HG03159 (cell line): ENCODE measurements around the gene ANKS1B.

Experiments used
- ATAC-seq: cut with Tn5 transposase; IDR thresholded peaks from one replicate; pipeline ENCODE4 v1.9.1; 2021; ENCODE audit warnings: mild to moderate bottlenecking, moderate library complexity; ENCODE audit not compliant: unreplicated experiment

Gene ANKS1B

DNA sequence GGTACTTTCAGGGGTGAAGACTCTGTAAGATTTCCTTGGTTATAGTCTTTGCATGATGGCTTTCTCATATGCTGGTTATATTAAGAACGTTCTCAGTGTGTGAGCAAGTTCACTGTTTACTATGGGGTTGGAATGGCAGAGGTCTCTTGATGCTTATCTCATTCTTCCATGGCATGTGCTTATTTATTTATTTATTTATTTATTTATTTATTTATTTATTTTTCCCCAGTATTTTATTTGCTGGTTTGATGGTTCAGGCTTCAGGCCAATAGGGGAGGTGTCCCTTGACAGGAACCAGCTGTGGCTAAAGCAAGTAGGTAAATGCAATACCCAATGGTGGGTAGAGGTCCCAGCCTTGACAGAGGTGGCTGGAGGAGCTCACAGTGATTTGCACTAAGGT lies 498.5 kb downstream of the ANKS1B start:
- no peak for ATAC-seq

DNA sequence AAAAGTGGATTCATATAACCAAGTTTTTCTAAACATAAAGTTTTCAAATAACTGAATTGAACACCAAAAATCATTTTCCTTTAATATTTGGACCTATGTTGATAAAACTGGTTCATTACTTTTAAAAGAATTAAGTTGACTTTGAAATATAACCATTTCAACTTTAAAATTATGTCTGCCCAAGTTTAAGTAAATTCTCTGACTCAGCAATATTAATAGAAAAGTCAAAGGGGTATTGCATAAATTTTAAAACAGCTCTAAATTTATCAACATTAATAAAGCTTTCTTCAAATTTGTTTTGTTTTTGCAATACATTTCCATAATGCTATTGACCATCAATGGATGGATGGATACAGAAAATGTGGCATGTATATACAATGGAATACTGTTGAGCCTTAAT lies 505.6 kb downstream of the ANKS1B start:
- ATAC-seq: no peak

DNA sequence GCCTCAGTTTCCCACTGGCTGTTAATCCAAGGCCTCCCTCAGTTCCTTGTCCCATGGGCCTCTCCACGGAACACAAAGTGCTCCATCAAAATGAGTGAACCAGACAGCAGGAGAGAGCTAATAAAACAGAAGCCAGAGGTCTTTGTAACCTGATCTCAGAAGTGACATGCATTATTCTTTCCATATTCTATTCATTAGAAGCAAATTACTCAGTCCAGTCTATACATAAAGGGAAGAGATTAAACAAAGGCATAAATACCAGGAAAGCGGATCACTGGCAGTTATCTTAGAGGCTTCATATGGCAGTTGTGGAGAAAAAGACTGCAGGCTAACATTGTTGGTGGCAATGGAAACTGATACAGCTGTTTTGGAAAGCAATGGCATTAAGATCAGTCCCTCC lies 507.8 kb downstream of the ANKS1B start:
- ATAC-seq: no peak

DNA sequence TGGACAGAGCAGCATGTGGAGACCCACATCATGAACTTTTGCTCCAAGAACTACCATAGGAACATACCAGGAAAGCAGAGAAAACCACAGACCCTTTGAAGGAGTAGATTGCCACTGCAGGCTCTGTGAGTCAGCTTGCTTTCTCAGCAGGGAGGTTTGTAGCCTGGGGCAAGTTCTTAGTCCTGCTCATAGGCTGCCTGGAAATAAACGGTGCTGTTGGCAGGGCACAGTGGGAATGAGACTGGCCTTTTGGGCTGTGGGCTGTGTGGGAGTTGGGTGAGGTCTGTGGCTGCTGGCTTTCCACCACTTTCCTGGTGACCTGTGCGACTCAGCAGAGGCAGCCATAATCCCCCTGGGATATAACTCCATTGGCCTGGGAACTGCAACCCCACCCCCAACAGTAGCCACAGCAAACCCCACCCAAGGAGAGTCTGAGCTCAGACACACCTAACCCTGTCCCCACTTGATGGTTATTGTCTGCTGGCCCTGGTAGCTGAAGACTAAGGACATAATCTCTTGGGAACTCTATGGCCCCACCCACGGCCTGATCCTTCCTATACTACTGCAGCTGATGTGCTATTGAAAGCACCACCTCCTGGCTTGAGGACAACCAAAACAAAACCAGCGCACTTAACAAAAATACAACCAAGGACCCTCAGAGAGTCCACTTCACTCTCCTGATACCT lies 529.2 kb downstream of the ANKS1B start:
- no peak for ATAC-seq

DNA sequence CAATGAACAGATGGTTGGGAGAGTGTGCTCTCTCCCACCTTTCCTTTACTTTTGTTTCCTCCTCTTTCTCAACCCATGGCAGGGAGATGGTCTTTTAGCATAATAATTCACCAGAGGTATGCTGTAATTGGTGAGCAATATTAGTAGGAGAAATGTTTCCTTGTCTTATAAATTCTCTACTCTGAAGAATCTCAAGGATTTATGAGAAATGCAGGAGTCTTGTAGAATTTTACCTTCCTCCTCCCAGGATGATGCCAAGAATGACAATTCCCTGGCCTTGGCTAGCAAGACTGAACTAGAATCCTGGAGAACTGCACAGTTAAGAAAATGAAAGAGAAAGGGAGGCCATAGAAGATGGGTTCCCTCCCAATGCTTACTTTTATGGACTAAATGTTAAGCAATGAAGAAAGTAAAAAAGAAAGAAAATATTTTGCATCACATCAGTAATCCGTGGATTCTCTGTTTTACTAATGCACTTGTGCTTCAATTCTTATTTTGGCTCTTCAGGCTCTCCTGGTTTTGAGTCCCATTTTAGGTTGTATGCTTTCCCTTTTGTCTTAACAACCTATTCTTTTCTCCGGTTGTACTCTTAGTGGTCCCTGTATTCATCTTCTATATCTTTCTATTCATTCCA lies 530.1 kb downstream of the ANKS1B start:
- ATAC-seq: peak; percentile 12

DNA sequence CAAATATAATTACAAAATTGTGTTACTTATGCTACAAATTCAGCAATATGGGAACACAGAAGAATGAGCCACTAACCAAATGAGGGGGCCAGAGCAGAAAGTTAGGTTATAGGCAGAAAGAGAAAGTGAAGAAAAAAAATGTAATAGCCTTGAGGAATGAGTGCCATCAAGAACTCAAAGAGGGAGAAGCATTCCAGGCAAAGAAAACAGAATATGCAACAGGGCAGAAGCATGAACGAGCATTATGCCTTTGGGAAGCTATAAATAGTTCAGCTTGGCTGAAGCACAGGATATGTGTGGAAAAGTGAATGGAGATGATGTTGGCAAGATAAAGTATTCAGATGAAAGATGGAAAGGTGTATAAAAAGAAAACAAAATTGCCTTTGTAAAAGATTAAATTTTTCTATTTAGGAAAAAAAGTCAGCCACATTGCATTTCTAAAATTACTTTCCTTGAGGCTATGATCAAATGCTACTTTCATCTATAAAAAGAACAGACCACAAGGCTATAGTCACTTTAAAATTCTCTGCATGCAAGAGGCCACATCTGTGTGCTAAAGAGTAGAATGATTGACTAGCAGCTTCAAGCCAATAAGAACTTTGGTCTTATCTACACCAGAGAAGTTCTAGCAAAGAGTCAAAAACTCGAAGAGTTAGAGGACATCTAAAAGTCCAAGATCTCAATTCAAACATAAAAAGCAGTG lies 530.7 kb downstream of the ANKS1B start:
- ATAC-seq: peak; percentile 49

DNA sequence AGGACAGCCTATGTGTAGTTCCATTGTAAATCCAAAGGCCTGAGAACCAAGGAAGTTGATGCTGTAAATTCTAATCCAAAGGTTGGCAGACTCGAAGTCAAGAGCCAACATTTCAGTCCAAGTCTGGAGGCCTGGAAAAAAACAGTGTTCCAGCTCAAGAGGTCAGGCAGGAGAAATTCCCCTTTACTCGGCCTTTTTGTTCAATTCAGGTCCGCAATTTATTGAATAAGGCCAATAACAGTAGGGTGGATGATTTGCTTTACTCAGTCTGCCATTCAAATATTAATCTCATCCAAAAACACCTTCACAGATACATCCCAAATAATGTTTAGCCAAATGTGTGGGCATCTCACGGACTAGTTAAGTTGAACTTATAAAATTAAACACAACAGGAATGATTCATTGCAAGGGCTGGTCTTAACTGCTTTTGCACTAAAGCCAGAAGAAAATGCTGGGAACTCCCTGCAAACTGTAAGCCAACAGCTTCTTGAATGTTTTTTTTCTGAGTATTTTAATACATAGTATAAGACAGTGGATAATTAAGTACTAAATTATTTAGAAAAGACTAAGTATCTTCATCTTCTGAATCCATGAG lies 534.6 kb downstream of the ANKS1B start:
- ATAC-seq: no peak

DNA sequence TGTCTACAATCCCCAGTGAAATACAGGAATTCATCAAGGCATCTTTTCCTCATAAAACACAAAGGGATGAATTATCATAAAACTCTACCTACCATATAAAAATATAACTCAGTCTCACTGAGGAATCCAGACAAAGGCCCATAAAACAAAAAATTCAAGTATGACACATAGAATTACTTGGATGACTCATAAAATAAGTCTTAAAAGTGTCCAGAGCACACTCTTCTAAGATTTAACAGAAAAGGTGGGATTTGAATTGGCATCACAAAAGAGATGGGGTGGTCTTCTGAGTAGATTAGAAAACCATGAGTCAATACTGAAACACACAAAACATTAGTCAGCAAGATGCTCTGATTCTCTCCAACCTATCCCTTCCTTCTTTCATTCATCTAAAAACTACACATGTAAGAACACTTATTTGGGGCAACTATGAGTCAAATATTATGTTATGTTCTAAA lies 539.8 kb downstream of the ANKS1B start:
- ATAC-seq: peak; percentile 58

DNA sequence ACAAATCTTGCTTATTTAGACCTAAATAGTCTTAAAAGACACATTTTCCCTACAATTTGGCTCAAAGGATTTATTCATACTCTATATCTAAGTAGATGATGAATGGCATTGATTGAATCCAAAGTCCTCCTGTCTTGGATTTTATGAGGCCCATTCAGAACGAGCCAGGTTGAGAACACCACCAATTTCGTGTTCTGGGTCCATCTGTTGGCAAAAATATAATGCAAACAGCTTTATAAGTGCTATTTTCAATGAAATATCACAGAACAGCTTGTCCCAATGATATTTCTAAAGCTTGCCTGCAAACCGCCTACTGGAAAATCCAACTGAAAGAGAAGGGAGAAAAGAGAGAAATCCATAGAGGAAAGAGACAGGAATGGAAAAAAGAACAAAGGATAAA lies 542.0 kb downstream of the ANKS1B start:
- no peak for ATAC-seq

DNA sequence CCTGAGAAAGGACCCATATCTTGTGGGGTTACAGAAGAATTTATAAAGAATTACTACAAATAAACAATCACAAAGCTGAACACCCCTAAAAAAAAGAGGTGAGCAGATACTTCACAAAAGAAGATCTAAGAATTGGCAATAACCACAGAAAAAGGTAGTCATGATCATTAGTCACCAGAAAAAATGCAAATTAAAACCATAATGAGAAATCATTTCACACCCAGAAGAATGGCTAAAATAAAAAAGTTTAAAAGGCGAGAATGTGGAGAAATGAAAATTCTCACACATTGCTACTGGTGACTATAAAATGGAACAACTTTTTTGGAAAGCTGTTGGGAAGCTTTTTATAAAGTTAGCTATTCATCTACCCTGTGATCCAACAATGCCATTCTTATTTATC lies 545.3 kb downstream of the ANKS1B start:
- no peak for ATAC-seq

DNA sequence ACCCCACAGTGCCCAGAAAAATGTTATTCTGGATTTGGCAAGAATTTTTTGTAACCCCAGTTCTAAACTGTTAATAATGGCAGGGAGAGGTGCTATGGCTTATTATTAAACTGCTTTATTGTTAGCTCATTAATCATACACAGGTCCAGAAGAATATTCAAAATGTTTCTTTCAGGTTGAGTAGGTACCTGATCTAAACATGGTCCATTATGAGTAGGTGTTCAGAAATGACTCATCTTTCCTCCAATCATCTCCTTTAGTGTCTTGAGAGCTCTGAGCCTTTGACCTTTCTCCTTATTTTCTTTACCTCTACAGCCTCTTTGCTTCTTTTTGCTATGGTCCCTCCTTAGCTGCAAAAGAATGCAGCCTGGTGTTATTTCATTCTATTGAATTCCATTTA lies 548.2 kb downstream of the ANKS1B start:
- peak; percentile 99 for ATAC-seq

DNA sequence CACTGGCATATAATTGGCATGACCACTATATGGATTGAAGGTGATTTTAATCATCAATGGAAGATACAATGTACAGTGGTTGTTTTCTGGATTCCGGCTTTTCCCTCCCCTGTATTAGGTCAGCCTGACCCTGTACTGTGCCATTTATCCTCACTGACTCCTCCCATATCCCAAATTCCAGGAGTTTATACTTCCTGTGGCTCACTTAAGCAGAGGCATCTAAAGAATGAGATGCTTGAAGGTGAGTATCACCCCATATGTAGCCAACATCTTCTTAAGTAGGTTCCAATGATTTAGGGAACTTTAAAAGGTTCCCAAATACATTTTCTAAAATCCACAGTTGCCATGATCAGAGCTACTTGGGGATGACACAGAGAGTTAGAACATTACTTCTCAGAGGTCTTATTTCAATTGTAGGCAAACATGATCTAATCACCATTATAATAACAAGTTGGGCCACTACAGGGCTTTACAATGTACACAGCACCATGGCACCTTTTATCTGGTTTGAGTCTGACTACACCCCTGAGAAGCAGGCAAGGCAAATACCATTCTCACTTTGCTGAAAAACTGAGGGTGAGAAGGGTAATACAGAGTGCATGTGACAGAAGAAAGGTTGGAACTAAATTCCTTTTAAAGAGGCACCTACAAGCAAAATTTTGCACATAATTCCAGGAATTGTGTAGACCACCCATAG lies 549.5 kb downstream of the ANKS1B start:
- ATAC-seq: no peak

DNA sequence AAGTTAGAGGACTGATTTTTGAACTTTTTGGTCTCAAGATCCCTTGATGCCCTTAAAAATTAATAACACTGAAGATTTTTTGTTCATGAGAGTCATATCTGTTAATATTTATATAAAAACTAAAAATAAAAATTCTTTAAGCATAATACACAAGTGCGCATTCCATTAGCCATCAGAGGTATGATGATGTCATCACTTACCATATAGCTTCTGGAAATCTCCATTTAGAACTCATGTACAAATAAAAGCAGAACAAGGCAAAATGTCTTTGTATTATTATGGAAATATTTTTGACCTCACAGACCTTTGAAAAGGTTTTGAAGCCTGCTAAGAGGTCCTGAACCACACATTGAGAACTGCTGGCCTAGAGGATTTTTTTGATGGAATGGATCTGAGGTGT lies 551.6 kb downstream of the ANKS1B start:
- no peak for ATAC-seq

DNA sequence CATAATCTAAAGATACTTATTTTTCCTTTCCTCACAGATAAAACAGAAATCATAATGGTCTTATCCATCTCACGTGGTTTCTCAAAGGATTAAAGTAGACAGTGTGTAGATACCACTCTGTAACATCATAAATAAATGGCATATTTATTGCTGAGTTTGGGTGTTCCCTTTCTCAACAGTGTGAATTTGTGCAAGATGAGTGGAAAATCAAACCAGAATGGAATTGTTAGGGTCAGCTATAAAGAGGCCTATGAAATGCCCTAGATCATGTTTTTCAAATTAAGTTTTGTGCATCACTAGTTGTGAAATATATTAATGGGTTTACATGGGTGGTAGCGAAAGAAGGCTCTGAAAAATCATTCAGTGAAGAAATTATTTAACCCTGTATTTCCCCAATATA lies 553.5 kb downstream of the ANKS1B start:
- no peak for ATAC-seq

DNA sequence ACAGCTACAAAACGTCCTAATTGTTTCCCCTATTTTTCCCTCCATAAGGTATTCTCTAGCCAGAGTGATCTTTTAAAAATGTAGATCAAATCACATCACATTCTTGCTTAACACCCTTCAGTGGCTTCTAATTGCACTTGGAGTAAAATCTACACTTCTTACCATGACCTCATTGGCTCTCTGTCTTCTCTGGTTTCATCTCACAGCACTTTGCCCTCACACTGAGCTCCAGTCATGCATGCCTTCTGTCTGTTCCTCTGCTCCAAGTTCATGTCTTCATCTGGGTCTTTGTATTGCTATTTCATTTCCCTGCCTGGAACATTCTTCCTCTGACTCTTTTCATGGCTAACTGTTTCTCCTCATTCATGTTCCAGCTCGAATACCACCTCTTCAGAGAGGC lies 557.6 kb downstream of the ANKS1B start:
- ATAC-seq: no peak

DNA sequence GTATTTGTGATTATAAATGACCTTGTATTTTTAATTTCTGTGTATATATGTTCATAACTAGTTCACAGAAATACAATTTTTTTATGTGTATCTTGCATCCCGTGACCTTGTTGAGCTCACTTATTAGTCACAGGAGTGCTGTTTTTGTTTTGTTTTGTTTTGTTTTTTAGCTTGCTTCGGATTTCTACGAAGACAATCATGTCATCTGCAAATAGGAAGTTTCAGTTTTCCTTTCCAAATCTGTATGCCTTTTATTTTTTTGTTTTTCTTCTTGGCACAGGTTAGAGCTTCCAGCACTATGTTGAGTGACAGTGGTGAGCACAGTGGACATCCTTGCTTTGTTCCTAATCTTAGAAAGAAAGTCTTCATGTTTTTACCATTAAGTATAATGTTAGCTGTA lies 566.4 kb downstream of the ANKS1B start:
- no peak for ATAC-seq

DNA sequence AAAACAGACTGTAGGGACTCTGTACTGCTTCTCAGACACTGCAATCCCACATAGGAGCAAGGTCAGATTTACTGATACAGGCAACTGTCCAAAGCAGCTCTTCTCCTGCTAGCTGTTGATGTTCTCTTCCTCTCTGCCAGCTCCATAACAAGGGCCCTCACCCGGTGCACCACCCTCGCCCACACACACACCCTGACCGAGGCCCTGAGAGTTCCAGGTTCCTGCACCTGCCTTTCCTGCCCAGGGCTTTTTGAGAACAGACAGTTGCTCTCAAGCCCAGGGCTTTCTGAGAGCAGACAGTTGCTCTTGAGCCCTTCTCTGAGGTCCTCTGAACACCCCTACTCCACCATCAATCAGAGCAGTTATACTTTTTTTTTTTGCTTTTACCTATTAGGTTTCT lies 571.0 kb downstream of the ANKS1B start:
- ATAC-seq: no peak

DNA sequence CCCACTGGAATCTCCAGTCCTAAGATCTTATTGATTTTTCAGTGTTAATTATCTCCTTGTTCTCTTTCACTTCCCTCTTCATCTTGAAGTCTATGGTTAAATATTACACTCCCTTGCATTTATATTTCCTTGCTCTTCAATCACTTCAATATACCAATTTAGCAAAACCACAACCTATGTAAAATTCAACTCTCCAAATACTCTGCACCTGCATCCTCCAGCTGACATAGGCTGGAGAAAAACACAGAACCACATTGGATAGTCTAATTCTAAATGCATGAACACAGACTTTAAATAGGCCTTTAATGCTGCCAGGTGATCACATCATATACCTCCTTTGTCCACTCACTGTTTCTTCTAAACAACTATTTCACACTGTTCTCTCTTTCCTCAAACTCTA lies 591.0 kb downstream of the ANKS1B start:
- ATAC-seq: peak; percentile 78

DNA sequence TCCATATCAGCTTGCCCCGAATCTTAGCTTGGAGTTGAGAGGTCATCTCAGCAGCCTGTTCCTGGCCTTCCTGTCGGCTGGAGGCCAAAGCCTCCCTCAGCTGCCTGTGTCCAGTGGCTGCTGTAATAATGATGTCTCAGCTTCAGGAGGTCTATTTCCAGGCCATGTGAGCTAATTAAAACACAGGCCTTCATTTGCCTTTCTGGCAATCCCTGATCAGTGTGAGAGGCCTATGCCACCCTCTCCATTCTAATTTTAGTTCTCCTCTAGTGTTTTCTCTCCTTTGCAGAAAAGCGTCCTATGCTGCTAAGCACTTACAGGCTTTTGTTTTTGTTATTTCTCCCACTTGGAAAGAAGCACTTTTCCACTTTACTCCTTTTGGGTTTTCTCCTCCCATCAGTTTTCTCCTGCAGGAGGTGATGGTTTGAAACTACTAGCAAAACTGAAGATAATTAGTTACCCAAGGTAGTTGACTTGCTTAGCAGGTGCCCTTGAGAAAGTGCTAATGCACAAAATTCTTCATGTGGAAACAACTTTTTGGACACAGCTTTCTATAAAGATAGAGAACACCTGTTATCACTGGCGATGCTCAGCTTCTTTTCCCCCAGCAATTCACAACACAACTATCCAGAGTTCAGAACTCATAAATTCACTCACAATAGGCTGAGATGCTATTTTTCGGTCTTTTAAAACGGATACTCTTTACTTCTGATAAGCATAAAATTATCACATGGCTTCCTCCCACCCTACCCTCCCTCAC lies 592.5 kb downstream of the ANKS1B start:
- ATAC-seq: no peak

DNA sequence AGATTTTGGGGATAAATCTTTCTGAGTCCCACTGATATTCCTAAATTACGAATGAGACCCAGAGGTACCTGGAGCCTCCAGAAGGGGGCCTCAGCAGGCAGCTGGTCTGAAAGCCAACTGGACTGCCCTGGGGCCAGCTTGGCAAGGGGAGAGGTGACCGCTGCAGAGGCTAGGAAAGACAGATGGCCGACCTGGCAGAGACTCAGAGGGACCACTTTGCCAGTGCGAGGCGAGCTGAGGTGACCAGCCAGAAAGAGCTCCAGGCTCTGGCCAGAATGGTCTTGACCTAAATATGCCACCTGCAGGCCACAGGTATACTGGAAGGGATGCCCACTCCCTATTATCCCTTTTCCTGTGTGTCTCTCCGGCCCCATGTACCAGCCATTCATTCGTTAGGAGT lies 594.0 kb downstream of the ANKS1B start:
- ATAC-seq: no peak

DNA sequence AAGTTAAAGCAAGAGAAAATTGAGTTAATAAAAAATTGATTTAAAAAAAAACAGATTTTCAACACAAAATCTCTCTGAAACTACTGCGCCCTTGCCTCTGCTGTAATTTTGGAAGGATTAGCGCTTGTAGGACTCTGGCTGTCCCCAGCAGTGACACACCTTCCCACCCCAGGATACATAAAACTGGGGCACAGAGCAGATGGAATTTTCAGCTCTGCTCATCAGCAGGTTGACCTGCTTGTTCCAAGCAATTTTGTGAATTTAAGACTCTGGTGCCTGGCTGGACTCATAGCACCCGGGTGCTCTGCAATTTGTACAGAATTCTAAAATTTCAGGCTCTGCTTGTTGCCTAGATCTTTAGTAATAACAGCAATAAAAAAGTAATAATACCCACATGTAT lies 595.0 kb downstream of the ANKS1B start:
- no peak for ATAC-seq
